Measurements from ENCODE around the gene AP4M1. TPM values are rescaled to one million over a fixed set of nuclear protein-coding genes. Genes with fewer than 3 reads are reported as not detected.
A peak's percentile ranks its signal among the peaks of the same experiment; 100 is the strongest.

Gene AP4M1
- total and polyA plus RNA-seq, 9 of the 15 experiments (the other 6 are each of a cell fraction or from before 2014, with no cell fraction given) = 1.3 to 30.9 (median 14.1) TPM

DNA sequence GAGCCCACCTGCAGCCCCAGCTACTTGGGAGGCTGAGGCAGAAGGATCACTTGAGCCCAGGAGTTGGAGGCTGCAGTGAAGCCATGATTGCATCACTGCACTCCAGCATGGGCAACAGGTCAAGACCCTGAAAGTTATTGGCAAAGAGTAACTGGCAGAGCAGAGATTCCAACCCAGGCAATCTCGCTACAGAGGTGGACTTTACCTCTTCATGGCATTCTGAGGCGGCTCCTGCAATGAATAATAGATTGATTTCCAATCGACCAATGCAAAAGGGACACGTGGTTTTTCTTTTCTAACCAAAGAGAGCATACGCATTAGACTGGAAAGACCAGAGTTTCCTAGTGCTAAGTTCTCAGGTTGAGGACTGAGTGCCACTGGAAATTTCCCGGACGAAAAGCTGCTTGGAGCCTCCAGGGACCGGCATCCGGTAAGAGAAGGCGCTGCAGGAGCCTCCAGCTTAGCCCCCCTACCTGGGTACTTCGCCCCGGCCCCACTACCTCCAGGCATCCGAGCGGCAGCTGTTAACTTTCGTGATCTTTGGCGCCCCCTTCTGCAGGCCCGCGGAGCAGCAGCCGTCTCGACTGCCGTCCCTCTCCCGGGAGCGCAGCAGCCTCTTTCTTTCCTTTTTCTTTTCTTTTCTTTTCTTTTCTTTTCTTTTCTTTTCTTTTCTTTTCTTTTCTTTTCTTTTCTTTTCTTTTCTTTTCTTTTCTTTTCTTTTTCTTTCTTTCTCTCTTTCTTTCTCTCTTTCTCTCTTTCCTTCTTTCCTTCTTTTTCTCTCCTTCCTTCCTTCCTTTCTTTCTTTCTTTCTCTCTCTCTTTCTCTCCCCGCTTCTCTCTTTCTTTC is 29.4 kb downstream of the AP4M1 start (continued):
- TF ChIP-seq, protein P1, sequence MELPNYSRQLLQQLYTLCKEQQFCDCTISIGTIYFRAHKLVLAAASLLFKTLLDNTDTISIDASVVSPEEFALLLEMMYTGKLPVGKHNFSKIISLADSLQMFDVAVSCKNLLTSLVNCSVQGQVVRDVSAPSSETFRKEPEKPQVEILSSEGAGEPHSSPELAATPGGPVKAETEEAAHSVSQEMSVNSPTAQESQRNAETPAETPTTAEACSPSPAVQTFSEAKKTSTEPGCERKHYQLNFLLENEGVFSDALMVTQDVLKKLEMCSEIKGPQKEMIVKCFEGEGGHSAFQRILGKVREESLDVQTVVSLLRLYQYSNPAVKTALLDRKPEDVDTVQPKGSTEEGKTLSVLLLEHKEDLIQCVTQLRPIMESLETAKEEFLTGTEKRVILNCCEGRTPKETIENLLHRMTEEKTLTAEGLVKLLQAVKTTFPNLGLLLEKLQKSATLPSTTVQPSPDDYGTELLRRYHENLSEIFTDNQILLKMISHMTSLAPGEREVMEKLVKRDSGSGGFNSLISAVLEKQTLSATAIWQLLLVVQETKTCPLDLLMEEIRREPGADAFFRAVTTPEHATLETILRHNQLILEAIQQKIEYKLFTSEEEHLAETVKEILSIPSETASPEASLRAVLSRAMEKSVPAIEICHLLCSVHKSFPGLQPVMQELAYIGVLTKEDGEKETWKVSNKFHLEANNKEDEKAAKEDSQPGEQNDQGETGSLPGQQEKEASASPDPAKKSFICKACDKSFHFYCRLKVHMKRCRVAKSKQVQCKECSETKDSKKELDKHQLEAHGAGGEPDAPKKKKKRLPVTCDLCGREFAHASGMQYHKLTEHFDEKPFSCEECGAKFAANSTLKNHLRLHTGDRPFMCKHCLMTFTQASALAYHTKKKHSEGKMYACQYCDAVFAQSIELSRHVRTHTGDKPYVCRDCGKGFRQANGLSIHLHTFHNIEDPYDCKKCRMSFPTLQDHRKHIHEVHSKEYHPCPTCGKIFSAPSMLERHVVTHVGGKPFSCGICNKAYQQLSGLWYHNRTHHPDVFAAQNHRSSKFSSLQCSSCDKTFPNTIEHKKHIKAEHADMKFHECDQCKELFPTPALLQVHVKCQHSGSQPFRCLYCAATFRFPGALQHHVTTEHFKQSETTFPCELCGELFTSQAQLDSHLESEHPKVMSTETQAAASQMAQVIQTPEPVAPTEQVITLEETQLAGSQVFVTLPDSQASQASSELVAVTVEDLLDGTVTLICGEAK (IDR thresholded peaks at IDR 0.05) = peak; percentile 31; the same call in 1 of the 2 replicates
- TF ChIP-seq, protein P1 (CRISPR knock-in tag; IDR thresholded peaks at IDR 0.05) = no peak
- TF ChIP-seq PHB2 (IDR thresholded peaks at IDR 0.05; ENCODE audit: low read depth) (peak; percentile 84), GABPA (tag; conservative IDR thresholded peaks at IDR 0.05; ENCODE audit: low read depth) (no peak), ATF1 (CRISPR knock-in tag; IDR thresholded peaks at IDR 0.05) (no peak), ATF1 (tag; IDR thresholded peaks at IDR 0.05) (peak; percentile 43), ZNF311 (CRISPR knock-in tag; IDR thresholded peaks at IDR 0.05) (no peak), SMAD3 (CRISPR knock-in tag; conservative IDR thresholded peaks at IDR 0.05) (no peak), SMAD4 (CRISPR knock-in tag; conservative IDR thresholded peaks at IDR 0.05) (peak; percentile 53; the same call in 1 of the 2 replicates), ZEB2 (IDR thresholded peaks at IDR 0.05) (no peak), RBM15 (IDR thresholded peaks at IDR 0.05; ENCODE audit: insufficient read depth, low read length) (no peak), ZNF561 (CRISPR knock-in tag; conservative IDR thresholded peaks at IDR 0.05) (no peak)
- TF ChIP-seq, protein P2, sequence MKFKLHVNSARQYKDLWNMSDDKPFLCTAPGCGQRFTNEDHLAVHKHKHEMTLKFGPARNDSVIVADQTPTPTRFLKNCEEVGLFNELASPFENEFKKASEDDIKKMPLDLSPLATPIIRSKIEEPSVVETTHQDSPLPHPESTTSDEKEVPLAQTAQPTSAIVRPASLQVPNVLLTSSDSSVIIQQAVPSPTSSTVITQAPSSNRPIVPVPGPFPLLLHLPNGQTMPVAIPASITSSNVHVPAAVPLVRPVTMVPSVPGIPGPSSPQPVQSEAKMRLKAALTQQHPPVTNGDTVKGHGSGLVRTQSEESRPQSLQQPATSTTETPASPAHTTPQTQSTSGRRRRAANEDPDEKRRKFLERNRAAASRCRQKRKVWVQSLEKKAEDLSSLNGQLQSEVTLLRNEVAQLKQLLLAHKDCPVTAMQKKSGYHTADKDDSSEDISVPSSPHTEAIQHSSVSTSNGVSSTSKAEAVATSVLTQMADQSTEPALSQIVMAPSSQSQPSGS (CRISPR knock-in tag; IDR thresholded peaks at IDR 0.05) = no peak
- TF ChIP-seq, protein P3, sequence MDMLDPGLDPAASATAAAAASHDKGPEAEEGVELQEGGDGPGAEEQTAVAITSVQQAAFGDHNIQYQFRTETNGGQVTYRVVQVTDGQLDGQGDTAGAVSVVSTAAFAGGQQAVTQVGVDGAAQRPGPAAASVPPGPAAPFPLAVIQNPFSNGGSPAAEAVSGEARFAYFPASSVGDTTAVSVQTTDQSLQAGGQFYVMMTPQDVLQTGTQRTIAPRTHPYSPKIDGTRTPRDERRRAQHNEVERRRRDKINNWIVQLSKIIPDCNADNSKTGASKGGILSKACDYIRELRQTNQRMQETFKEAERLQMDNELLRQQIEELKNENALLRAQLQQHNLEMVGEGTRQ (CRISPR knock-in tag; IDR thresholded peaks at IDR 0.05) = peak; percentile 46; the same call in 1 of the 2 replicates
- TF ChIP-seq, protein P4, sequence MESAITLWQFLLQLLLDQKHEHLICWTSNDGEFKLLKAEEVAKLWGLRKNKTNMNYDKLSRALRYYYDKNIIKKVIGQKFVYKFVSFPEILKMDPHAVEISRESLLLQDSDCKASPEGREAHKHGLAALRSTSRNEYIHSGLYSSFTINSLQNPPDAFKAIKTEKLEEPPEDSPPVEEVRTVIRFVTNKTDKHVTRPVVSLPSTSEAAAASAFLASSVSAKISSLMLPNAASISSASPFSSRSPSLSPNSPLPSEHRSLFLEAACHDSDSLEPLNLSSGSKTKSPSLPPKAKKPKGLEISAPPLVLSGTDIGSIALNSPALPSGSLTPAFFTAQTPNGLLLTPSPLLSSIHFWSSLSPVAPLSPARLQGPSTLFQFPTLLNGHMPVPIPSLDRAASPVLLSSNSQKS (CRISPR knock-in tag; IDR thresholded peaks at IDR 0.05) = no peak

Measured in K562 (cell line).